ENCODE results near the gene ASIC4. TPM values are rescaled to one million over a fixed set of nuclear protein-coding genes. Genes with fewer than 3 reads are reported as not detected.

The ASIC4 gene
- total RNA-seq, 5 donors from 2014 or later (not counting 1 experiment from before 2014, with no cell fraction given), result 0.09 to 0.35 (median 0.20) TPM; not detected in 2

DNA sequence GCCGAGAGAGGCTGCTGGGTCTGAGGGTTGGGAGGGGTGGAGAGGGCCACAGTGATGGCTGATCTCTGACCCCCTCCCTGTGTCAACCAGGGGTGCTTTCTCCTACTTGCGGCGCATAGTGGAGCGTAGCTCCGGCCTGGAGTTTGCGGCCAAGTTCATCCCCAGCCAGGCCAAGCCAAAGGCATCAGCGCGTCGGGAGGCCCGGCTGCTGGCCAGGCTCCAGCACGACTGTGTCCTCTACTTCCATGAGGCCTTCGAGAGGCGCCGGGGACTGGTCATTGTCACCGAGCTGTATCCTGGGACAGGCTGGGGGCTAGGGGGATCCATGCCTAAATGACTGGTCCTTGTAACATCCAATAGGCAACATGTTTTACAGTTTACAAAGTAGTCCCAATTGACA is 36.5 kb upstream of the ASIC4 start:
- H3K4me3 Mint-ChIP-seq, result no peak overlapping the region
- POLR2A ChIA-PET, result interaction anchor here in 1 of 2 donors (0.5 kb wide), 1 partner anchor 21 kb away, joined by 3 read pairs; the partner anchor contains the start of gene GMPPA

DNA sequence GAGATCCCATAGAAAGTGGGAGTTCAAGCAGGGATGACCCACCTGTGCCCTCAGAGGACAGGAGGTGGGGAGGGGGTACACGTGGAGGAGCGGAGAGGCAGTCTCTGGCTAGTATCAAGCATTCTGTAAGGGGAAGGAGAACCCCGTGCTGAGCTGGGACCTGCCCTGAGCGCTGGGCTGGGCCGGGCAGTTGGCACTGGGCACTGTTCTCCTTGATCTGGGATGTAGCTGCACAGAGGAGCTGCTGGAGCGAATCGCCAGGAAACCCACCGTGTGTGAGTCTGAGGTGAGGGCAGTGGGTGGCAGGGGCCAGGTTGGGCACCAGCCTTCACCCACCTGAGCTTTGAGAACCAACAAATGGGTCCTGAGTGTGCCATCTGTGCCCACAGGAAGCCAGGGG is 35.4 kb upstream of the ASIC4 start:
- POLR2A ChIA-PET, result no interaction called here
- peaks cover 5 to 6% (median 5%) of the 10 kb centered on the region in 3 donors for H3K4me1 Mint-ChIP-seq

More for the DNA sequence above, 36.5 kb upstream of the ASIC4 start:
- peaks cover 3% of the 10 kb centered on the region for H3K36me3 Mint-ChIP-seq
- Histone ChIP-seq H3K27me3 (replicated peaks in 1 of 2; ENCODE audit: control insufficient read depth in 2 of 2, extremely low read depth in 1 of 2, insufficient read depth in 2 of 2, low read length in 1 of 2) (peaks cover 4 to 55% of the 10 kb centered on the region in 2 experiments), H3K36me3 (ENCODE audit: control insufficient read depth in 2 of 2, extremely low read depth in 1 of 2, insufficient read depth in 1 of 2, low read length in 1 of 2) (peaks cover 0 to 3% of the 10 kb centered on the region in 2 donors), H3K27ac (ENCODE audit: low read length) (no peak overlapping the region), H3K4me1 (ENCODE audit: control insufficient read depth in 1 of 2, extremely low read depth in 1 of 2, insufficient read depth in 2 of 2, low read length in 2 of 2) (no peaks in the 10 kb centered on the region), H3K9me3 (no peaks in the 10 kb centered on the region), H3K4me3 (ENCODE audit: control insufficient read depth in 1 of 2, extremely low read depth in 1 of 2, low read length in 1 of 2) (no peak overlapping the region)
- peaks cover 4 to 5% (median 4%) of the 10 kb centered on the region in 3 donors for H3K4me1 Mint-ChIP-seq
- WGBS (ENCODE audit: insufficient coverage), result 92% methylated on average over 11 of the region's 15 CpGs
- H3K27me3 Mint-ChIP-seq, result peaks cover 3 to 23% of the 10 kb centered on the region in 2 donors
- H3K27ac Mint-ChIP-seq, result no peak overlapping the region
- no peaks in the 10 kb centered on the region for H3K9me3 Mint-ChIP-seq
- ATAC-seq (replicated peaks in 1 of 4) (no peak), DNase-seq (no peak)
- CTCF ChIA-PET, result interaction anchor here in 1 of 2 donors (1.0 kb wide), 1 partner anchor 10 kb away, joined by 3 read pairs; no protein-coding TSS in a partner anchor

DNA sequence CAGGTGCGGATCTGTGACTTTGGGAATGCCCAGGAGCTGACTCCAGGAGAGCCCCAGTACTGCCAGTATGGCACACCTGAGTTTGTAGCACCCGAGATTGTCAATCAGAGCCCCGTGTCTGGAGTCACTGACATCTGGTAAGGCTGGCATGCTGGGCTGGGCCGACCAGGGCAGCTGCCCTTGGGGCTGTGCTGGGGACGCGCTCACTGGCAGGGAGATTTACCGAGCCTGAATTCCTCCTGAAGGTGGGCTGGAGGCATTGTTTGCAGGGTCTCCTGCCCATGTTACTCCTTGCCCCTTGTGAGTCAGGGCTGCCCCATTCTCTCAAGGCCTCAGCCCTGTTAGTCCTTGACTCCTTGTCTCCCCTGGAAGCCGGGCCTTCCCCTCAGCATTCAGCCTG is 34.3 kb upstream of the ASIC4 start:
- Mint-ChIP-seq H3K9me3 (no peaks in the 10 kb centered on the region), H3K27me3 (peaks cover 8 to 29% of the 10 kb centered on the region in 2 donors), H3K27ac (no peak overlapping the region), H3K4me3 (no peak overlapping the region), H3K36me3 (no peaks in the 10 kb centered on the region), H3K4me1 (peaks cover 5 to 8% (median 8%) of the 10 kb centered on the region in 3 donors)
- Histone ChIP-seq H3K27ac (ENCODE audit: low read length) (no peak overlapping the region), H3K9me3 (no peaks in the 10 kb centered on the region), H3K4me3 (ENCODE audit: control insufficient read depth in 1 of 2, extremely low read depth in 1 of 2, low read length in 1 of 2) (no peak overlapping the region), H3K36me3 (ENCODE audit: control insufficient read depth in 2 of 2, extremely low read depth in 1 of 2, insufficient read depth in 1 of 2, low read length in 1 of 2) (no peaks in the 10 kb centered on the region), H3K4me1 (ENCODE audit: control insufficient read depth in 1 of 2, extremely low read depth in 1 of 2, insufficient read depth in 2 of 2, low read length in 2 of 2) (peaks cover 0 to 12% of the 10 kb centered on the region in 2 experiments), H3K27me3 (replicated peaks in 1 of 2; ENCODE audit: control insufficient read depth in 2 of 2, extremely low read depth in 1 of 2, insufficient read depth in 2 of 2, low read length in 1 of 2) (peaks cover 4 to 63% of the 10 kb centered on the region in 2 experiments)
- whole genome bisulfite sequencing (ENCODE audit: insufficient coverage), result 87% methylated on average over 8 of the region's 8 CpGs
- ATAC-seq (replicated peaks in 1 of 4), result no peak
- DNase-seq, result no peak
- CTCF ChIA-PET, result no interaction called here
- POLR2A ChIA-PET, result no interaction called here

More for the DNA sequence above, 35.4 kb upstream of the ASIC4 start:
- Mint-ChIP-seq H3K9me3 (no peaks in the 10 kb centered on the region), H3K4me3 (no peak overlapping the region), H3K36me3 (peaks cover under 1% of the 10 kb centered on the region), H3K27ac (no peak overlapping the region), H3K27me3 (peaks cover 7 to 24% of the 10 kb centered on the region in 2 donors)
- CTCF ChIA-PET, result interaction anchor here in 1 of 2 donors (0.5 kb wide), 1 partner anchor 1258 kb away, joined by 7 read pairs; no protein-coding TSS in a partner anchor
- 83% methylated on average over 6 of the region's 8 CpGs for WGBS (ENCODE audit: insufficient coverage)
- DNase-seq (no peak), ATAC-seq (replicated peaks in 1 of 4) (no peak)
- H3K27me3 ChIP-seq (replicated peaks in 1 of 2; ENCODE audit: control insufficient read depth in 2 of 2, extremely low read depth in 1 of 2, insufficient read depth in 2 of 2, low read length in 1 of 2), result peaks cover 4 to 57% of the 10 kb centered on the region in 2 experiments
- H3K4me3 ChIP-seq (ENCODE audit: control insufficient read depth in 1 of 2, extremely low read depth in 1 of 2, low read length in 1 of 2), result no peak overlapping the region
- no peak overlapping the region for H3K27ac ChIP-seq (ENCODE audit: low read length)
- H3K36me3 ChIP-seq (ENCODE audit: control insufficient read depth in 2 of 2, extremely low read depth in 1 of 2, insufficient read depth in 1 of 2, low read length in 1 of 2), result no peaks in the 10 kb centered on the region
- peaks cover 0 to 4% of the 10 kb centered on the region in 2 experiments for H3K4me1 ChIP-seq (ENCODE audit: control insufficient read depth in 1 of 2, extremely low read depth in 1 of 2, insufficient read depth in 2 of 2, low read length in 2 of 2)
- H3K9me3 ChIP-seq, result no peaks in the 10 kb centered on the region

DNA sequence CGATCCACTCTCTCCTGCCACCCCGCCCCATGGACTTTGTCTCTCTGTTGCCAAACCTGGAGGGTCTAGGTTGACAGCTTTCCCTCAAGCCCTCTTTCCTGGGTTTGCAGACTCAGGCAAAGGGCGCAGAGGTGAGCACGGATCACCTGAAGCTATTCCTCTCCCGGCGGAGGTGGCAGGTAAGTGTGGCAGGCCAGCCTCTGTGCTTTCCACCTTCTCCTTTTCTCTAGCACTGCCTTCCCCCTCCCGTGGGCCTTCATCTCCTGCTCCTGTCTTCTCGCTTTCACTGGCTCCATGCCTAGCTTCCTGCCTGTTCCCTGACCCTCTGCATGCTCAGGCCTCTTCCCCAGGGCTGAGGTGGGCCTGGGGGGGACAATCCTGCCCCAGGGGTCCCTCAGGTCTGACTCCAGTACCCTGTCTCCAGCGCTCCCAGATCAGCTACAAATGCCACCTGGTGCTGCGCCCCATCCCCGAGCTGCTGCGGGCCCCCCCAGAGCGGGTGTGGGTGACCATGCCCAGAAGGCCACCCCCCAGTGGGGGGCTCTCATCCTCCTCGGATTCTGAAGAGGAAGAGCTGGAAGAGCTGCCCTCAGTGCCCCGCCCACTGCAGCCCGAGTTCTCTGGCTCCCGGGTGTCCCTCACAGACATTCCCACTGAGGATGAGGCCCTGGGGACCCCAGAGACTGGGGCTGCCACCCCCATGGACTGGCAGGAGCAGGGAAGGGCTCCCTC is 31.4 kb upstream of the ASIC4 start:
- ATAC-seq (replicated peaks in 1 of 4), result no peak
- no peaks in the 10 kb centered on the region for H3K9me3 ChIP-seq
- peaks cover 0 to 7% (median 7%) of the 10 kb centered on the region in 3 donors for H3K4me1 Mint-ChIP-seq
- ChIA-PET CTCF (interaction anchor here (0.8 to 1.4 kb wide), 6 partner anchors 16 to 81 kb away, joined by 3 to 5 read pairs (median 3); partner anchors contain the start of gene GMPPA (in 1 of the 2)), POLR2A (no interaction called here)
- no peaks in the 10 kb centered on the region for H3K36me3 Mint-ChIP-seq
- no peaks in the 10 kb centered on the region for H3K36me3 ChIP-seq (ENCODE audit: control insufficient read depth in 2 of 2, extremely low read depth in 1 of 2, insufficient read depth in 1 of 2, low read length in 1 of 2)
- no peak overlapping the region for H3K27ac Mint-ChIP-seq
- 76% methylated on average over 15 of the region's 17 CpGs for WGBS (ENCODE audit: insufficient coverage)
- H3K27me3 Mint-ChIP-seq, result peaks cover 24 to 51% of the 10 kb centered on the region in 2 donors
- no peak overlapping the region for H3K27ac ChIP-seq (ENCODE audit: low read length)
- no peak overlapping the region for H3K4me3 Mint-ChIP-seq
- no peak overlapping the region for H3K4me3 ChIP-seq (ENCODE audit: control insufficient read depth in 1 of 2, extremely low read depth in 1 of 2, low read length in 1 of 2)
- DNase-seq, result no peak
- peaks cover 10 to 69% of the 10 kb centered on the region in 2 experiments for H3K27me3 ChIP-seq (replicated peaks in 1 of 2; ENCODE audit: control insufficient read depth in 2 of 2, extremely low read depth in 1 of 2, insufficient read depth in 2 of 2, low read length in 1 of 2)
- H3K9me3 Mint-ChIP-seq, result no peaks in the 10 kb centered on the region
- H3K4me1 ChIP-seq (ENCODE audit: control insufficient read depth in 1 of 2, extremely low read depth in 1 of 2, insufficient read depth in 2 of 2, low read length in 2 of 2), result peaks cover 0 to 14% of the 10 kb centered on the region in 2 experiments

DNA sequence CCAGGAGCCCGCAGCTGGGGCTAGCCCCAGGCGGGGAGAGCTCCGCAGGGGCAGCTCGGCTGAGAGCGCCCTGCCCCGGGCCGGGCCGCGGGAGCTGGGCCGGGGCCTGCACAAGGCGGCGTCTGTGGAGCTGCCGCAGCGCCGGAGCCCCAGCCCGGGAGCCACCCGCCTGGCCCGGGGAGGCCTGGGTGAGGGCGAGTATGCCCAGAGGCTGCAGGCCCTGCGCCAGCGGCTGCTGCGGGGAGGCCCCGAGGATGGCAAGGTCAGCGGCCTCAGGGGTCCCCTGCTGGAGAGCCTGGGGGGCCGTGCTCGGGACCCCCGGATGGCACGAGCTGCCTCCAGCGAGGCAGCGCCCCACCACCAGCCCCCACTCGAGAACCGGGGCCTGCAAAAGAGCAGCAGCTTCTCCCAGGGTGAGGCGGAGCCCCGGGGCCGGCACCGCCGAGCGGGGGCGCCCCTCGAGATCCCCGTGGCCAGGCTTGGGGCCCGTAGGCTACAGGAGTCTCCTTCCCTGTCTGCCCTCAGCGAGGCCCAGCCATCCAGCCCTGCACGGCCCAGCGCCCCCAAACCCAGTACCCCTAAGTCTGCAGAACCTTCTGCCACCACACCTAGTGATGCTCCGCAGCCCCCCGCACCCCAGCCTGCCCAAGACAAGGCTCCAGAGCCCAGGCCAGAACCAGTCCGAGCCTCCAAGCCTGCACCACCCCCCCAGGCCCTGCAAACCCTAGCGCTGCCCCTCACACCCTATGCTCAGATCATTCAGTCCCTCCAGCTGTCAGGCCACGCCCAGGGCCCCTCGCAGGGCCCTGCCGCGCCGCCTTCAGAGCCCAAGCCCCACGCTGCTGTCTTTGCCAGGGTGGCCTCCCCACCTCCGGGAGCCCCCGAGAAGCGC is 30.6 kb upstream of the ASIC4 start:
- POLR2A ChIA-PET, result no interaction called here
- peaks cover 0 to 14% of the 10 kb centered on the region in 2 experiments for H3K4me1 ChIP-seq (ENCODE audit: control insufficient read depth in 1 of 2, extremely low read depth in 1 of 2, insufficient read depth in 2 of 2, low read length in 2 of 2)
- 16% methylated on average over 56 of the region's 58 CpGs for WGBS (ENCODE audit: insufficient coverage)
- Mint-ChIP-seq H3K4me3 (peak overlapping the region; percentile 52 to 71 (median 58)), H3K9me3 (no peaks in the 10 kb centered on the region), H3K27me3 (peaks cover 24 to 52% of the 10 kb centered on the region in 2 donors), H3K36me3 (no peaks in the 10 kb centered on the region), H3K27ac (no peak overlapping the region), H3K4me1 (peaks cover 0 to 7% (median 7%) of the 10 kb centered on the region in 3 donors)
- no peaks in the 10 kb centered on the region for H3K36me3 ChIP-seq (ENCODE audit: control insufficient read depth in 2 of 2, extremely low read depth in 1 of 2, insufficient read depth in 1 of 2, low read length in 1 of 2)
- DNase-seq (peak in 1 of 35 experiments; percentile 25), ATAC-seq (replicated peaks in 1 of 4) (peak in 3 of 4 experiments; percentile 40 to 57 (median 47))
- no peaks in the 10 kb centered on the region for H3K9me3 ChIP-seq
- H3K27me3 ChIP-seq (replicated peaks in 1 of 2; ENCODE audit: control insufficient read depth in 2 of 2, extremely low read depth in 1 of 2, insufficient read depth in 2 of 2, low read length in 1 of 2), result peaks cover 10 to 77% of the 10 kb centered on the region in 2 experiments
- no peak overlapping the region for H3K27ac ChIP-seq (ENCODE audit: low read length)
- CTCF ChIA-PET, result interaction anchor here (0.7 to 1.2 kb wide), 3 partner anchors 57 to 85 kb away, joined by 3 read pairs; no protein-coding TSS in a partner anchor
- H3K4me3 ChIP-seq (ENCODE audit: control insufficient read depth in 1 of 2, extremely low read depth in 1 of 2, low read length in 1 of 2), result peak overlapping the region; percentile 24 to 29
